Activated CD8-positive, alpha-beta memory T cell treated with anti-CD3 and anti-CD28 coated beads for 36 hours (primary cell): ENCODE measurements around the gene CIITA. TPM values are rescaled to one million over a fixed set of nuclear protein-coding genes. Genes with fewer than 3 reads are reported as not detected.

ENCODE experiments used
- CTCF ChIA-PET: fragments of 350-600 bp; sonication (Branson Sonifier 250); formaldehyde crosslinking; loops from one replicate; lab custom pipeline; 2021; ENCODE audit warnings: antibody characterized with exemption; lab: Charles Lee
- POLR2A ChIA-PET: fragments of 350-600 bp; sonication (Branson Sonifier 250); formaldehyde crosslinking; loops from one replicate; lab custom pipeline; 2021; ENCODE audit warnings: antibody characterized with exemption; lab: Charles Lee
- total RNA-seq, 2 experiments: library from RNA; stranded (reverse); gene quantifications; one replicate each; pipeline ENCODE4 v1.2.3, GENCODE V29; 2021

Gene CIITA
- total RNA-seq, 2 experiments from 2014 or later = 9.0 to 9.3 TPM

DNA sequence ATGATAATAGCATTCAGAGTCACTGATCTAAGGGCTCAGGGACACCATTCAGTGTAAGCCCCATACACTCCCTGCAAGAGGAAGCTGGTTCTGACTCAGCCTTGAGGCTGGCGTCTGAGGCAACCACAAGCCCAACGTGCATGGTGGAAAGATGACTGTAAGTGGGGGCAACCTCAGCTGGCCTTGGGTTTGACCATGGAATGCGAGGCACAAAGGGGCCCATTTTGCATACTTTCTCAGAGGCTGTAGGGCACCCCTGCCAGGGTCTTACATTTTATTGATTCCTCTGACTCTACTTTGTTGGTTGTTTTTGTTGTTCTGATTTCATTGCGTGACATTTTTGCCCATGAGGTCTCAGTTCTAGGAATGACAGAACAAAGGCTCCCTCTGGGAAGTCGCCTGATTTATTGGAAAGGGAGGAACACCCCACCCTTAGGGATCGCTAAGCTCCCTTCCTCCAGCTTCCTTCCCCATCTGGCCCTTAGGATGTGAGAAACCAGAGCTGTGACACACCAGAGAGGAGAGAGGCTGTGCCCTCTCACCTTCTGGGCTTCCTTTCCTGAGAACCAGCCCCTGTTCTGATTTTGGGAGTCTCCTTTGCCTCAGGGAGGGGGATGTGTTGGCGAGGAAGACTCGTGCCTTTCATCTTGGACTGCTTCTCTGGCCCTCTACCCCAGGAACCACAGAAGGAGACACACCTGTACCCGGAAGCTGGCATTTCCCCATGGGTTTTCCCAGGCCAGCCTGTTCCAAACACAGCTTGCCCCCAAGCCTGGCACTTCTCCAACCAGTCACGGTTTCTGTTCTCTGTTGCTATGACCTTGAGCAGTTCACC, 5.6 kb upstream of the CIITA start:
- CTCF ChIA-PET = interaction anchor here (1.4 kb wide), 1 partner anchor 47 kb away, joined by 6 read pairs; no protein-coding TSS in a partner anchor
- POLR2A ChIA-PET = interaction anchor here (0.8 to 1.6 kb wide), 2 partner anchors 71 to 127 kb away, joined by 3 to 6 read pairs; partner anchors contain the start of genes DEXI and NUBP1

DNA sequence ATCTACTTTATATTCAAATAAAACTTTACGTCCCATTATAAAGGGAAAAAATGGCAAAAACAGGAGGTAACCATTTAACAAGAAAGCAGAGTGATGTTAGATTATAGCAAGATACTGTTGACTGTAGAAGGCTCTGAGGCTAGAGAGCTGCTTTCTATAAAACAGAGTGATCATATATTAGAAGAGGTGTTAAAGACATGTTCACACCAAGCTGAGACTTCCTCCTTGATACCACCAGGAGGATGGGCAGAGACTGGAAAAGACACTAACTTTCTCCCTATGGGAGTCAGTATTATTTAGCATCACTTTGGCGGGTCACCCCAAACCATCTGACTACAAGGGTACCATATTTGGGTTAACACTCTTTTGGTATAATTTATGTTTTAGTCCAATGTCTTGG, 687 bp upstream of the CIITA start:
- POLR2A ChIA-PET = no interaction called here

DNA sequence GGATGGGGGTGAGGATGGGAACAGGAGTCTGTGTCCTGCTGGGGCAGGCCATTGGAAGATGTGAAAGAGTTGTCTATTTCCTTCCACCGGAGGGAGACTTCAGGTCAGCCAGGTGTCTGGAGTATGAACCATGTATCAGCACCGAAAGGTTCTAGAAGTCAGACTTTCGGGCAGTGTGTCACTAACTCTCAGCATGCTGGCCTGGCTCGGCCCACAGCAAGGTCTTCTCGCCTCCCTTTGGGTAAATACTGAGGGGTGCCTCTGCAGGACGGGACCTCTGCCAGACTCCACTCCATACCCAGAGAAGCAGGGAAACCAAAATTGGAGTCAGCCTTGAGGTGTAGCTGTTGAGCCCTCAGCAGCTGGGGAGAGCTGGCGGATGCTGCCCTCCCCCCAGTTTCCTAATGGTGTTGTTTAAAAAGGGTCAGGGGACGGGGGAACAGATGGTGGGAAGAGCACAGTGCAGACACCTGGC, 507 bp downstream of the CIITA start:
- POLR2A ChIA-PET = interaction anchor here (1.0 kb wide), 1 partner anchor 138 kb away, joined by 5 read pairs; no protein-coding TSS in a partner anchor
- CTCF ChIA-PET = interaction anchor here (0.6 to 1.8 kb wide), 4 partner anchors 12 to 140 kb away, joined by 3 to 7 read pairs (median 4); no protein-coding TSS in a partner anchor

More for the DNA sequence above, 687 bp upstream of the CIITA start:
- CTCF ChIA-PET = no interaction called here

DNA sequence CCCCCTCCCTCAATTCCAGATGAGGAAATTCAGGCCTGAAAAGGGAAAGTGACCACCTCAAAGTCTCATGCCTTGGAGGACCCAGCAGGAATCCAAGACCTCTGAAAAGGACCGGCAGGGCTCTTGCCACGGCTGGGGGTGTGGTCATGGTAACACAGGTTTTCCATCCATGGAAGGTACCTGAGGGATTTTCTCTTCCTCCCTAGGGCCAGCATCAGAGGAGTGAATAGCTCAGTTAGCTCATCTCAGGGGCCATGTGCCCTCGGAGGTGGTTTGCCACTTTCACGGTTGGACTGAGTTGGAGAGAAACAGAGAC, 1.3 kb downstream of the CIITA start:
- ChIA-PET POLR2A (interaction anchor here (1.3 kb wide), 1 partner anchor 134 kb away, joined by 4 read pairs; the partner anchor contains the start of gene NUBP1), CTCF (interaction anchor here (0.6 to 1.9 kb wide), 5 partner anchors 11 to 141 kb away, joined by 3 to 7 read pairs (median 5); no protein-coding TSS in a partner anchor)

DNA sequence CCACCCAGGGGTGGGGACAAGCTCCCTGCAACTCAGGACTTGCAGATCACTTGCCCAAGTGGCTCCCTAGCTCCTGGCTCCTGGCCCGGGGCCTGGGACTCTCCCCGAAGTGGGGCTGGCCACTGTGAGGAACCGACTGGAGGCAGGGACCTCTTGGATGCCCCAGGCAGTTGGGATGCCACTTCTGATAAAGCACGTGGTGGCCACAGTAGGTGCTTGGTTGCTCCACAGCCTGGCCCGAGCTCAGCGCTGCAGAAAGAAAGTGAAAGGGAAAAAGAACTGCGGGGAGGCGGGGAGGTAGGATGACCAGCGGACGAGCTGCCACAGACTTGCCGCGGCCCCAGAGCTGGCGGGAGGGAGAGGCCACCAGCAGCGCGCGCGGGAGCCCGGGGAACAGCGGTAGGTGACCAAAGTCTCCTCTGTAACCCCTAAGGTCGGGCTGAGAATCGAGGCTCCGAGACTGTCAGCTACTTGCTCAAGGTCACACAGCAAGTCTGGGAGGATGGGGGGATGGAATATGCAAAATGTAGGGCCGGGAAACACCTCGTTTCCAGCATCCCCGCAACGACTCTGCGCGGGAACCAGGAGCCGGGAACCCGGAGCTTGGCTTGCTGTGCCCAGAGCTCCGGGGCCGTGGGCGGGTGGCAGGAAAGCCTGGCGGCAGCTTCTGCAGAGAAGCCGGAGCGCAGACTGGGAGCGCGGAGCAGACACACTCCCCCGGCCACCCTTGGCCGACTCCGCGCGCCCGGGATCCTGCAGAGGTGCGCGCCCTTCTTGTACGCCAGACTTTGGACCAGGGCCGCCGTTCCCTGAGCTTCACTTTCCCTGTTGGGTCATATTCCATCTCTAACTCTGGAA, 1.9 kb downstream of the CIITA start:
- CTCF ChIA-PET = interaction anchor here (1.8 to 1.9 kb wide), 2 partner anchors 39 to 142 kb away, joined by 6 to 7 read pairs; no protein-coding TSS in a partner anchor
- POLR2A ChIA-PET = interaction anchor here (0.5 to 1.3 kb wide), 2 partner anchors 9 to 135 kb away, joined by 4 read pairs; partner anchors contain the start of gene NUBP1

DNA sequence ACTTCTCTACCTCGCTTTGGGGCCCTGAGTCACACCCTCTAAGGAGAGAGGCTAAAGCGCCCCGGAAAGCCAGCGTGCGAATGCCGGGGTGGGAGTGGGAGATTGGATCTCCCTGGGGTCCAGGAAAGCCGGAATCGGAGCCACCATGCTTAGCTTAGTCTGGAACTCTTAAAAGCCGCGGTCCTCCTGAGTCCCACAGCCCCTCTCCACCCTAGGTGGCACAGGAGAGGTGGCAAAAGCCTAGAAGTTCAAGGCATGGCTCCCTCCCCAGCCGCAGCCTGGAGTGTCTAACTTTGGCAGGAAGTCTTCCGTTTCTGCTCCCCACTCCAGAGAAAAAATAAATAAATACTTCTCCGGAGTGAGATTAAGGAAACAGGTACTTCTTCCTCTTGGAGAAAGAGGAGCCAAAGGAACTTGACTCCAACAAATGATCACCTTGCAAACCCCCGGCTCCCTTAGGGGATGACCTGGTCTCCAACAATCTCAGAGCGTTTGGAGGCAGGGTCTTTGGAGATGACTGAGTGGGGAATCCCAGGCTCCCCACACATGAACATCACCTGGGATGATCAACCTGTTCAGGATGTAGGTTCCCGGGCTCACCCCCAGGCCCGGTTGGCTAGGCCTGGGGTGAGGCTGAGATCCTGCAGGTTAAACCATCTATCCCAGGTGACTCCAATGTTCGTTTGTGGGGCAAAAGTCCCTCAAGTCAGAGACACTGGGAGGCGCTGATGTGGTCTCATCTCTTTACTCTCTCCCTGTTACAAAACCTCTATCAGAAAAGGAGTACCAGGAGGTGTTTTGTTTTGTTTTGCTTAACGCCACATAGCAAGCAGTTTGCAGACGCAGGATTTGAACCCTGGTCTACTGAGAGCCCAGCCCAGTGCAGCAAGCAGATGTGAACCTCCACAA, 2.9 kb downstream of the CIITA start:
- ChIA-PET POLR2A (no interaction called here), CTCF (interaction anchor here (1.9 kb wide), 1 partner anchor 38 kb away, joined by 6 read pairs; no protein-coding TSS in a partner anchor)

DNA sequence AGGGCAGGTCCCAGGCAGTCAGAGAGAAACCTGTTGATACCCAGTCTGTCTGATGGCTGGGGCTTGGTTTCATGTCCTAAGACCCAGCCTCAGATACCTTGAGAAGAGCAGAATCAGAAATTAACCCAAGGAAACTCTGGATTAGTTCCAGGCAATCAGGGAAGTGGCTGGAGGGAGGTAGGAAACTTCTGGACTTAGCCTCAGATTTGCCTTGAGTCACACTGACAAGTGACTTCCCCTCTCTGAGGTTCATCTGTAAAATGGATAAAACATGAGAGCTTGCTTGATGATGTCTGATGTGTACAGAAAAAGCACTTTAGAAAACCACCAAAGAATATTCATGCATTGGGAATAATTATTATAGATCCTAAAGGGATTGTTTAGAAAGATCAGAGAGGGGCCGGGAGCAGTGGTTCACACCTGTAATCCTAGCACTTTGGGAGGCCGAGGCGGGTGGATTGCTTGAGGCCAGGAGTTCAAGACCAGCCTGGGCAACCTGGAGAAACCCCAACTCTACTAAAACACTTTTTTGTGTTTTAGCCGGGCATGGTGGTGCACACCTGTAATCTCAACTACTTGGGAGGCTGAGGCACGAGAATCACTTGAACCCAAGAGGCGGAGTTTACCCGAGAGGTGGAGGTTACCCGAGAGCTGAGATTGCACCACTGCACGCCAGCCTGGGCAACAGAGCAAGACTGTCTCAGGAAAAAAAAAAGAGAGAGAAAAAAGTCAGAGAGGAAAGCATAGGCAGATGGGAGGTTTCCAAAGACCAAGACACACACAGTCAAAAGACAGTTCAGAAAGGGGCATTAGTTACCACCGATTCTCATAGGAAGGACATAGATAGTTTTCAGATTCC, 3.8 kb downstream of the CIITA start:
- ChIA-PET CTCF (interaction anchor here (1.6 kb wide), 1 partner anchor 11 kb away, joined by 4 read pairs; no protein-coding TSS in a partner anchor), POLR2A (interaction anchor here (1.0 kb wide), 1 partner anchor 143 kb away, joined by 3 read pairs; no protein-coding TSS in a partner anchor)

DNA sequence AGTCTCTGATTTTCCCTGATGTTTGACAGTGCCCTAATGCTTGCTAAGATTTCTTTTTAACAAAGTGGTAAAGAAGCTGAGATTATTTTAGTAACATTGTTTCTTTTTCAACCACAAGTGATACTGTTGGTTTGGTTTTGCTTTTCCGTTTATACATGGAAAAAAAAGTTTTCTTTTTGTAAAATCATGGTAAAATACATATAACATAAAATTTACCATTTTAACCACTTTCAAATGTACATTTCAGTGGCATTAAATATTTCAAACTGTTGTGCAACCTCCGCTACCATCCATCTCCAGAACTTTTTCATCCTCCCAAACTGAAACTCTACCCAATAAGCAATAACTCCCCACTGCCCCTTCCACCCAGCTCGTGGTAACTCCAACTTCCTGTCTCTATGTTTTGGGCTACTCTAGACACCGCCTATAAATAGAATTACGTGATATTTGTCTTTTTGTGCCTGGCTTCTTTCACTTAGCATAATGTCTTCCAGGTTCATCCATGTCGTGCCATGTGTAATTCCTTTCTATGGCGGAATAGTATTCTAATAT, 4.6 kb downstream of the CIITA start:
- ChIA-PET POLR2A (interaction anchor here (1.0 kb wide), 1 partner anchor 144 kb away, joined by 3 read pairs; no protein-coding TSS in a partner anchor), CTCF (interaction anchor here (1.6 kb wide), 1 partner anchor 12 kb away, joined by 4 read pairs; no protein-coding TSS in a partner anchor)

DNA sequence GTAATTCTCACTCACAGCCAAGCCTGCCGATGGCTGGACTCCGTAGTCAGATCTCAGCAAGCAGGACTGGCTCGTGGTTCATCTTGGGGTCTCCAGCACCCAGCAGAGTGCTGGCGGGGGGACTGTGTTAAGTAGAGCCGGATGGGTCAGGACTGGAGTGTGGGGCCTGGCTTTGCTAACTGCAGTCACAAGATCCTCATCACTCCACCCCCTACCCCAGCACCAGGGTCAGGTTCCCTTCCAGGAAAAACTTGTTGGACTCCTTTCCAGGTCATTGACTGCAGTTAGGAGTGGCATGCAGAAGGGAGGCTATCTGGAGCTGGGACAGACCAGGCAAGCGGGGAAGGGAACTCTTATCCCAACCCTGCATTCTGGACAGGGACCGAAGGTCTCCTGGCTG, 6.0 kb downstream of the CIITA start:
- ChIA-PET CTCF (interaction anchor here (0.6 kb wide), 1 partner anchor 368 kb away, joined by 3 read pairs; no protein-coding TSS in a partner anchor), POLR2A (no interaction called here)

DNA sequence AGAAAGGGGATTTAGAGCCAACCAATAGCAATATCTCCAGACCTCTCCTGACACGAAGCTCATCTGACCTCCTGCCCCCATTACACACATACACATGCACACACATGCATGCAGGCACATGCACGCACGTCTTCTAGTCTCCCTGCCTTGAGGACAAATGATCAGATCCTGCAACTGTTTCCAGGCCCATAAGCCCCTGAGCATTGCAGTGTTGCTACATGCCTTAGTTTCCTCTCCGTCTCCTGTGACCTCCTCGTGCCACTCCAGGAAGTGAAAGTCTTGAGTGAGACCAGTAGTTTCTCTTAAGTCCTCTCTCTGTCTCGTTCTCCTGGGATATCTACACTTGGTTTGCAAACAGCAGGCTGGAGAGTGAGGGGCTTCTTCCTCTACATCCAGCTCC, 8.2 kb downstream of the CIITA start:
- ChIA-PET CTCF (no interaction called here), POLR2A (no interaction called here)

DNA sequence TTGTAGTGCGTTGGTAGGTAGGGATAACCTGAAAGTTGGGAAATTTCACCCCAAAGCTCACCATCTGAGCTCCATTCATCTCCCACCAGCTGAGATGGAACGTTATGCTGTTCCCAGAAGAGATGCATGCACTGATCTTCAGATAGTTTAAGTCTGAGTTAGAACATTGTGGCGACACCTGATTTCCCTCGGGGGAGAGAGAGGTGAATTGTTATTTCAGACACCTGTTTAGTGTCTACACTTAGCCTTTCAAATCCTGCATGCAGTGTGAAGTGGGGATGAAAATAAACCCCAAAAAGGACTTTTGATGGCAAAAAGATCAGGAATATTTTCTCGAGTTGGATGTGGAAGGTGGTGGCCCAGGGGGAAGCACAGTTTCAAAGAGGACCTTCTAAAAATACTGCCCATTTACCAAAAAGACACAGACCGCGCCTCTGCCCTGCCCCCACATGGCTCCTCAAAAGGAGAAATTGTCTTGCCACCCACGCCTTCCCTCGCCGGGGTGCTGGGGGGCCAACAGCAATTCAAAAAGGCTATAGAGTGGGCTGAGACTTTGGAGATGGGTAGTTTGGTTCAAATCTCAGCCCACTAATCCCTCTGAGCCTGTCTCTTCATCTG, 11.4 kb downstream of the CIITA start:
- ChIA-PET CTCF (no interaction called here), POLR2A (interaction anchor here (0.5 kb wide), 1 partner anchor 694 kb away, joined by 3 read pairs; no protein-coding TSS in a partner anchor)

DNA sequence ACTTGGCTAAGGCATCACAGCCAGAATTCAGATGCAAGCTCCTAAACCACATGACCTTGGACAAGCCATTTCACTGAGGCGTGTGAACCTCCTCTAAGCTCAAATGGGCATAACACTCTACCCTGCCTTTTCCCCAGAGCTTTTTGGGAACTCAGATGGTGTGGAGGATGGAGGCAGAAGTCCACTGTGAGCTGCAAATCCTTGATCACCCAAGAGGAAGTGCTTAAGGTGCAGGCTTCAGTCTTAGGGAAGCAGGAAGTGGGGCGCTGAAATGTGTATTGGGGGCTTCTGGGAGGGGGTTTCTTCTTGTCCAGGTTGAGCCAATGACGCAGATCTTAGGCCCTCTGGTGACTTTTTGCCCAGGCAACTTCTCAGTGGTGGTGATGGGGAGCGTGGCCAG, 12.9 kb downstream of the CIITA start:
- CTCF ChIA-PET = interaction anchor here (1.0 kb wide), 1 partner anchor 12 kb away, joined by 3 read pairs; no protein-coding TSS in a partner anchor
- POLR2A ChIA-PET = no interaction called here

DNA sequence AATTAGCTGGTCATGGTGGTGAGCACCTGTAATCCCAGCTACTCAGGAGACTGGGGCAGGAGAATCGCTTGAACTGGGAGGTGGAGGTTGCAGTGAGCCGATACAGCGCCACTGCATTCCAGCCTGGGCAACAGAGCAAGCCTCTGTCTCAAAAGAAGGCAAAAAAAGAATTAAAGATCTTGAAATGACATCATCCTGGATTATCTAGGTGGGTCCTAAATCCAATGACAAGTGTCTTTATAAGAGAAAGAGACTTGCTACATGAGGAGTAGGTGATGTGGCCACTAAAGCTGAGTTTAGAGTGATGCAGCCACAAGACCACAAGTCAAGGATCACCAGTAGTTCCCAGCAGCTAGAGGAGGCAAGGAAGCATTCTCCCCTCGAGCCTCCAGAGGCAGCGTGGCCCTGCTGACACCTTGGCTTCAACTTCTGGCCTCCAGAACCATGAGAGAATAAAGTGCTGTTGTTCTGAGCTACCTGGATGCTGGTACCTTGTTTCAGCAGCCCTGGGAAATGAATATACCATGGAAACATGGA, 15.8 kb downstream of the CIITA start:
- ChIA-PET CTCF (interaction anchor here (0.6 kb wide), 1 partner anchor 69 kb away, joined by 3 read pairs; no protein-coding TSS in a partner anchor), POLR2A (no interaction called here)

DNA sequence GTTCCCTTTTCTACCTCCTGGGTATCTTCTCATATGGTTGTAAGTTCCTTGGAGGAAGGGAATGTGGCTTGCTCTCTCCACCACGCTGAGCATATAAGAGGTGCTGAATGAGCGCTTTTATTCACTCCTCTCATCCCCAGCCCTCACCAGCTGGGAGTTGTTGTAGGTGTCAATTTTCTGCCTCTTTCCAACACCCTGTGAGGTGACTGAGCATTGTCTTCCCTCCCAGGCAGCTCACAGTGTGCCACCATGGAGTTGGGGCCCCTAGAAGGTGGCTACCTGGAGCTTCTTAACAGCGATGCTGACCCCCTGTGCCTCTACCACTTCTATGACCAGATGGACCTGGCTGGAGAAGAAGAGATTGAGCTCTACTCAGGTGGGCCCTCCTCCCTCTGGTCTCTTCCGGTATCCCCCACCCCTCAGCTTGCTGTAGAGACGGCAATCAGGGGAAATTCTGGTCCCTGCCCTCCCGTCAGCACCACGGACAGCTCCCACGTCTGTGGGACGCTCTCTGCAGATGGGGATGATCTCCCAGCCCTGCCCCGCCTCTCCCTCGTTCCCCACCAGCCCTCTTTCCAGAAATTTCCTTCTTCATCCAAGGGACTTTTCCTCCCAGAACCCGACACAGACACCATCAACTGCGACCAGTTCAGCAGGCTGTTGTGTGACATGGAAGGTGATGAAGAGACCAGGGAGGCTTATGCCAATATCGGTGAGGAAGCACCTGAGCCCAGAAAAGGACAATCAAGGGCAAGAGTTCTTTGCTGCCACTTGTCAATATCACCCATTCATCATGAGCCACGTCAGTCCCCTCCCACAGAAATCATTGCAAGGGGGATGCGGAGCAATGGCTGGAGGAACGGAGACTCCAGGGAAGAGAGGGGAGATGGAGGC, 18.3 kb downstream of the CIITA start:
- ChIA-PET CTCF (interaction anchor here (0.8 kb wide), 2 partner anchors 18 to 23 kb away, joined by 3 read pairs; partner anchors contain the start of gene CIITA), POLR2A (no interaction called here)

DNA sequence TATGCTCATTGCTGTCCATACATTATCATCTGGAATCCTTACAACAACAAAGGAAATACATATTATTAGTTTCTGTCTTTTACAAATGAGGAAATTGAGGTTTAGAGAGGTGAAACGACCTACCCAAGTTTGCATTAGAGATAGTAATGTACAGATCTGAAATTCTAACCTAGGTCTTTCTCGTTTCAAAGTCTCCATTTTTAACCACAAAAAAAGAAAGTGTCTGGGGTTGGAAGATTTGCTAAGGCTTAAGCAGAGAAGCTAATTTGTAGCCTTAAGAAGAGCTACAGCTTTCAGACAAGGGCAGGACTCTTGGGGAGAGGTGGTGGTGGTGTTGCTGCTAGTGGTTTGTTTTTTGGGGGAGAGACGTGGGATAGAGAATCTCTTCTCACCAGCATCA, 19.2 kb downstream of the CIITA start:
- ChIA-PET CTCF (no interaction called here), POLR2A (no interaction called here)
